TTC549 (cell line): ENCODE results near the gene SLFN12.
"Not testable (repeated sequence)": the region's sequence is repeated elsewhere in the genome, so short reads cannot be mapped to it uniquely, and the experiment has no call there.

Experiments
- FAIRE-seq: peaks from 2 replicates; lab custom pipeline; 2012; peaks lifted over from hg19 to GRCh38; lab: Jason Lieb, UNC

SLFN12 gene

DNA sequence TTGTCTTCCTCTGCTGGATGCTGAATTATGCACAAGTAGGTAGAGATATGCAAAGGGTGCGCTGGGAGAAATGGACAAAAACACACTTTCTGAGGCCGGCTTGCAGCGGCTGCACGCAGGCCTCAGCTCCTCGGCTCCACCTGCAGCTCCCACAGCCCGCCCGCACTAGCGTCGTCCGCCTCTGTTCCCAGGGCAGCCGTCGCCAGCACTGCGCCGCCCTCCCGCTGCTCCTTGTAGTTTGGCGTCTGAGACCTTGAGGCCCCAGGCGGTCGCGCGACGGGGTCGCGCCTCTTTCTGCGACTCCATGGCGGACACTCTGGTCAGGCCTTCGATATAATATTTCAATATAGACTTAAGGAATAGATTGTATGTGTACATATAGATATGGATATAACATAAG is 24.8 kb downstream of the SLFN12 start:
- FAIRE-seq = no peak

DNA sequence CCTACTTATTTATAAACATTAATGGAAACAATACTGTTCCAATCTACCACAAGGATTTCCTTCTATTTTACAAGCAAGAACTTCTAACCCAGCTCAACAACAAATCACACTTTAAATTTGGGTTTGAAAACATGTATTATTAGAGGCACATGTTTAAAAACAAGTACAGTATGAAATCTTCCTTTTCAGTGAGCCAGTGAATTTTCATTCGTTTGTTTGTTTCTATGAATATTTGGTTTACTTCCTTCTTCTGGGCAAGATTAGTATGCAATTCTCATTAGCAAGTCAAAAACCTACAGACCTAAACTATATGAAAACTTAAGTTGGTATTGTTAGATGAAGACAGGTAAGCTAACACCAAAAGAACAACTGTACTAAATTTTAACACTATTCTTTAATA is 25.7 kb downstream of the SLFN12 start:
- FAIRE-seq = no peak

DNA sequence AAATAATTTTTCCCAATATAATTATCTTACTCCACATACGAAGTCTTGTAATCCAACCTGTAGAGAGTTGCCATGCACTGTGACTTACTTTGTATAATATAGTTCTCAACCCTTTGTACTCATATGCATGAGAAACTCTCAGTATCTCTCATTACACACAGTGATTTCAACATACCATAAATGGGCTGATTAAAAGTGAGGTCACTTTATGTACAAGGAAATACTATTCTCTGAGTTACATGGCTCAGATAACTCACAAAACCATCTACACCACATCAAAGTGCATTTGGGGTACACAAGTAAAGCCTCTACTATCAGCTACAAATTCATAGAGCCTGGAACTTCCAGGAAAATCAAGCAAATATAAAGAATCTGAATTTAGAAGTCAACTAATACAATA is 27.9 kb downstream of the SLFN12 start:
- no peak for FAIRE-seq

DNA sequence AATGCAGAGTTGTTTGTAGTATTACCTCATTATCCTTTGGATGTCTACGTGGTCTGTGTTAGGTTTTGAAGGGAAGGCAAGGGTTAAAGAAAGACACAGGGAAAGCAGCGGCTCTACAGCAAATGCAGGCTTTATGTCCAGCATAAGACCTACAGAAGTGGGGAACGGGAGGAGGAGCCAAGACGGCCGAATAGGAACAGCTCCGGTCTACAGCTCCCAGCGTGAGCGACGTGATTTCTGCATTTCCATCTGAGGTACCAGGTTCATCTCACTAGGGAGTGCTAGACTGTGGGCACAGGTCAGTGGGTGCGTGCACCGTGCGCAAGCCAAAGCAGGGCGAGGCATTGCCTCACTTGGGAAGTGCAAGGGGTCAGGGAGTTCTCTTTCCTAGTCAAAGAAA is 38.5 kb downstream of the SLFN12 start:
- FAIRE-seq = not testable (repeated sequence)

DNA sequence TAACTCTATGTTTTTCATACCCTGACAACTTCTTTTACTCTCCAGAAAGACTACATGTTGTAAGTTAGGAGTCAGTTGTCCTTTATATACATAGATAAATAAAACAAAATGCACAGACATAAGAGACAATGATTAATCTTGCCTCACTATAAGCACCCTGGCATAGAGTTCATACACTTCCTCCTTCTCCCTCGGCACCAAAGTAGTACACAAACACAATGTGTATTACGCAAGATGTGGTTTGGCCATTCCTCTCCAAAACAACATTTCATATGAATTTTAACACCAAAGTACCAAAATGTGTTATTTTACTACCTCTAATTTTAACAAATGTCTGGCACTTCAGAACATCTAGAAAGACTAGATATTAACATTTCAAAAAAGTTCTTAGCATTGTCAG is 41.6 kb downstream of the SLFN12 start:
- FAIRE-seq = no peak

DNA sequence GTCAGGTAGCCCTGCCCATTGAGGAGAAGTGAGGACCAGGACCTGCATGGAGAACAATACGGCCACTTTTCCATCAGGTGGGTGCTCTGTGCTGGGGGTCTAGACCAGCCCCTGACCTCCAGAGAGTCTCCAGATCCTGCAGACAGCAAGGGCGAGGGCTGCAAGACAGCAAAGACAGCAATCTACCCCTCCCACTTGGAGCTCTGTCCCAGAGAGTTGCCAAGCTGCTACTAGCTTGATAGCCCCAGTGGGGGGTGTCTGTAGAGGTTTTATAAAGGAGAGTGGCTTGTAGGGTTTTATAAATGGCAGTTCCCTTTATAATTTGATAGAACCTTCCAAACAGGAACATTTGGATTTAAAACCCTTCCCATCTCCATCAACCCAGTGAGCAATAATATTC is 42.1 kb downstream of the SLFN12 start:
- FAIRE-seq = no peak

DNA sequence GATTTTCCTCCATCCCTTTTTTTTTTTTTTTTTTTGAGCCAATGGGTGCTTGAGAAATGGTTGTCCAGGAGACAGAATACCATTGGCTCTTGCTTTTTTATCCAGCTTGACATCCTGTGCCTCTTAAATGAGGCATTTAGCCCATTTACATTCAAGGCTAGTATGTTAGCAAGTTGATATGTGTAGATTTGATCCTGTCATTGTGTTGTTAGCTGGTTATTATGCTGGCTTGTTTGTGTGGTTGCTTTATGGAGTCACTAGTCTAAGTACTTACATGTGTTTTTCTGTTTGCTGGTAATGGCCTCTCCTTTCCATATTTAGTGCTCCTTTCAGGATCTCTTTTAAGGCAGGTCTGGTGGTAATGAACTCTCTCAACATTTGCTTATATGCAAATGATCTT is 44.8 kb downstream of the SLFN12 start:
- FAIRE-seq = no peak

DNA sequence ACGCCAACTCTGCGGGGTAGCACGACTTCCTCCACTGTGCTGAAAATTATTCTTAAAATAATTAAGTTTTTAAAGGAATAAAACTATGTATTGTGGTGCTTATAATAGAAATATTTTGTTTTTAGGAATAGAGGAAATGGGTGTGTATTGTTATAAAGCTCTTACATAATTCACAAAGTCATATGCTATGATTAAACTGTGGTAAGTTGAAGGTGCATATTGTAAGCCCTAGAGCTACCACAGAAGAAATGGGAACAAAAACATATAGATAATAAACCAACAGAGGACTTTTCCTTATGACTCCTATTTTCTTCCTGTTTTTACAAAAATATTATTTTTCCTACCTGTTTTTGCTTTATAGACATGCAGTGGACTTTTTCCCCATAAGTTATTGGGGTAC is 54.6 kb downstream of the SLFN12 start:
- no peak for FAIRE-seq

DNA sequence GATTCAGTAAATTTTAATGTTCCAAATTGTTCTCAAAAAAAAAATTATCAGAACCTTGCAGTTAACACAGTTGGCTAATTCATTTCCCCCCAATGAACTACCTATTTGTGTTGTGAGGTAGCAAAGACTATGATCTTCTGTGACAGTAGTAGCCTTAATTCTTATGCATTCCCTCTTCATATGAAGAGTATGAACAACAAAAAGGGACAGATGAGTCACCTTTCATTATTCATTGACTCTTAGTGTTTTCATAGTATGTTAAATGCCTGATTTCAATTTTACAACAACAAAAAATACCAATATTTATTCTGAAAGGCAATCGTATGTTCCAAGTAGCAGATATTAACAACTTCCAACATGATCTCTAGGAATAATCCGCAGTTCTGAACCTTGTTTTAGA is 55.2 kb downstream of the SLFN12 start:
- FAIRE-seq = no peak

DNA sequence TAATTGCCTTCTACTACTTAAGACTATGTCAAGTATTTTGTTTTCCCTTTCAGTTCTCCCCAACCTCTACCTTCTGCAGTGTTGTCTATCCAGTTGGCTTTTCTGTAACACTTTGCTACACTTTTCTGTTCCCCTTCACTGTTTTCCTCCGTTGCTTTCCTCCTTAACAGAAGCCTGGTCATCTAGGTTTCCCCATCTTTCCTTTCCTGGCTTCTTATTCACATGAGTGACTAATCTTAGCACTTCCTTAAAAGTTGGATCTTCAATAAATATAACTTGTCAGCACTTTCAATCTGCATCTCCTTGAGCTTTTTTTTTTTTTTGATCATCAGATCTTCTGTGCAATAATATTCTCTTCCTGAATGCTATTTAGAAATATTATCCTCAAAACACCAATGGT is 56.1 kb downstream of the SLFN12 start:
- no peak for FAIRE-seq

DNA sequence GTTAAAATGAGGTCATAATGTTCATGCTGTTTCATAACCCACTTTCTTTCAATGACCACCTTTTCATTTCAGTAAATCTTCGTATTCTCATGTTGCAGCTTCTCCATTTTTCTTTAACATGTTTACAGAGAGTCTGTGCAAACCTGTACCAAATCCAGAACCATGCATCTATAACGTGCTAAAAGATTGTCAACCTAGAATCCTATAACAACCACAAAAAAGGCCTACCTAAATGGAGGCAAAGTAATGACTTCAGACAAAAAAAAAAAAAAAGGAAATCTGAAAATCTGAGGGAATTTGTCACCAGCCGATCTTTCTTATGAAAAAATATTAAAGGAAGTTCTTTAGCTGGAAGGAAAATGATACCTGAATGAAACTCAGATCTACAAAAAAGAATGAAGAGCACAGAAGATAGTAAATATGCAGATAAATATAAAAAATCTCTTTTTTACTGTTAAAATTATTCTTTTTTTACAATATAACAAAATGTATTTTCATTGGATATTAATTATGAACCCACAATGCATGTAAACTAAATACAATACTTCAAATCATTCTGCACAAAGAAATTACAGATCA is 57.4 kb downstream of the SLFN12 start:
- no peak for FAIRE-seq

DNA sequence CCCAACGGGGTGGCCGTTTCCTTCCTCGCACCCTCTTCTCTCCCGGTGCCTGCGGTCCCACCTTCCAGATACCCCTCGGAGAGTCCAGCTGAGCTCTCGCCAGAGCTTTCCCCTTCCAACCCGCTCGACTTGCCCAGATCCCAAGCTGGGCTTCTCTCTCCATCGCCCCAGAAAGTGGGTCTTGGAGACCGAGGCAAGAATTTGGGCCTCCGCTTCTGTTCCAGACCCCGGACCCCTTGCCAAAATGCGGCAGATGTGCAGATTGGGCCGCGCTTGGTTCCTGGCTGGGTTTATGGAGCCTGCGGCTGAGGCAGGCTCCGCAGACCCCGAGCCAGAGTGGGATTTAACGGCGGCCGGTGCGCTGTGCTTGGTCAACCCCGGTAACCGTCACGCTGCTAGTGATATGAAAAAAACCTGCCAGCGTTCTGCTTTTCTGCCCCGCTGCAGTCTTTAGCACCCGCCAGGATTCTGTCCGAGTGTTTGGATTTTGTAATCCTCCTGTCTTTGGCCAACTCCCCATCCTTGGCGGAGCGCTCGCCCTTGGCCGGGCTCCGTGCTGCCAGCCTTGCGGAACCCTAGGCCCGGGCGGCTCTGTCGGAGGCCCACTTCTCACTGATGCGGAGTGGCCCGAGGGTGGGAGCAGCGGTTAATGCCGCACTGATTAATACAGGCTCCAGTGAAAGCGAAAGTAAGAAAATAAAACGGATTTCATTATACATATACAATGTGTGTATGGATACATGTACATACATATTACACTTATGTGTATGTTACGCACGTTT is 58.1 kb downstream of the SLFN12 start:
- no peak for FAIRE-seq

DNA sequence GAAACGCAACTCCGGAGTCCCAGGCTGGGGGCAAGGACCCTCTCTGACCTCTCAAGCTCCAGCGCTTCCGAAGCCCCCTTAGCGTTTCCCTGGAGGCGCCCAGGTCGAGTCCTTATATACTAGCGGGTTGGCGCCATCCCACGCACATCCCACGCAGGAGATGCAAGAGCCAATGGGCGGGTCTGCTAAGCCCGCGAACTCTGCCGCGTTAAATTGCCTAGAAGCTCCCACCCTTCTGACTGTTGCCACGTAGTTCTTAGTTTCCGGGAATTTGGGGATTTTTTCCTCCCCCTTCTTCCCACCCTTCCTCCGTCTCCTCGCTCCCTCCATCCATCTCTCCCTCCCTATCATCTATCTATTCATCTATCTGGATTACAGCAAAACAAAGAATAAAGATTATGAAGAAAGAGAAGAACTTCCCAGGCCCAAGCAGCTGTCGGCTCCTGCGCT is 58.7 kb downstream of the SLFN12 start, which contains the start of gene SLFN11:
SLFN11 (minus strand) TSS at position 88 of the 450 bp plus-strand sequence. CDS start 9,814 bp downstream, outside the sequence.
- no peak for FAIRE-seq

DNA sequence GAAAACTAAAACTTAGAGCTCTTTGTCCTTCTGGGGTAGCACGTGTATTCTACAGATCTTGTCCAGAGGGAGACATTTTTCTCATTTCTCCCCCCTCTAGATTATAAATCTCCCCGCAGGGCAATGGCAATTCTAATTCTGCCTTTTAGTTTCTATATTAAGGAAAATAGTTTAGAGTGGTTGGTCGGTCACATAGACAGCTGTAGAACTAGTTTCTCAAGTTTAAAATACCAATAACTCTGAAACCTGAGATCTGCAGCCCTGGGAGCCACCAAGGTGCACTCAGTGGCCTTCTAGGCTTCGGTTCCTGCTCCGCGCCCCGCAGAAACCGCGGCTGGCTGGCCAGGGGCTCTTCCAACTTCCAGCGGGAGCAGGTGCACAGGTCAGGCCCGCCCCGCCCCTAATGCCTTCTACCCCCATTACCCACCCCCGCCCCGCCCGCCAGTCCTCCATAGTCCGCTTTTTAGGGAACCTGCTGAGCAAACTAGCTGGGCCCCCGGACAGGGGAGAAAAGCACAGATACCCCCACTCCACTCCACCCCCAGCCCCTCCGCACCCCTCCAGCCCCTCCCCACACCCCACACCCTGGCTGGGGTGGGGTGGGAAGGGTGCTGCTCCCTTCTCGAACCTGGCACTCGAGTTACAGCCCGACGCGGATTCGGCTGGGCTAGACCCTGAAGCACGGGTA is 59.3 kb downstream of the SLFN12 start:
- FAIRE-seq = no peak

DNA sequence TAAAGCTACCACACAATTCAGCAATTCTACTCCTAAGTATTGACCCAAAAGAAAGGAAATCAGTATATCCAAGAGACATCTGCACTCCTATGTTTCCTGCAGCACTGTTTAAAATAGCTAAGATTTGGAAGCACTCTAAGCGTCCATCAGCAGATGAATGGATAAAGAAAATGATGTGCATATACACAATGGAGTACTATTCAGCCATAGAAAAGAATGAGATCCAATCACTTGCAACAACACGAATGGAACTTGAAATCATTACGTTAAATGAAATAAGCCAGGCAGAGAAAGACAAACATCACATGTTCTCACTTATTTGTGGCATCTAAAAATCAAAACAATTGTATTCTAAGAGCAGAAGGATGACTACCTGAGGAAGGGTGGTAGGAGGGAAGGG is 60.4 kb downstream of the SLFN12 start:
- FAIRE-seq = no peak

DNA sequence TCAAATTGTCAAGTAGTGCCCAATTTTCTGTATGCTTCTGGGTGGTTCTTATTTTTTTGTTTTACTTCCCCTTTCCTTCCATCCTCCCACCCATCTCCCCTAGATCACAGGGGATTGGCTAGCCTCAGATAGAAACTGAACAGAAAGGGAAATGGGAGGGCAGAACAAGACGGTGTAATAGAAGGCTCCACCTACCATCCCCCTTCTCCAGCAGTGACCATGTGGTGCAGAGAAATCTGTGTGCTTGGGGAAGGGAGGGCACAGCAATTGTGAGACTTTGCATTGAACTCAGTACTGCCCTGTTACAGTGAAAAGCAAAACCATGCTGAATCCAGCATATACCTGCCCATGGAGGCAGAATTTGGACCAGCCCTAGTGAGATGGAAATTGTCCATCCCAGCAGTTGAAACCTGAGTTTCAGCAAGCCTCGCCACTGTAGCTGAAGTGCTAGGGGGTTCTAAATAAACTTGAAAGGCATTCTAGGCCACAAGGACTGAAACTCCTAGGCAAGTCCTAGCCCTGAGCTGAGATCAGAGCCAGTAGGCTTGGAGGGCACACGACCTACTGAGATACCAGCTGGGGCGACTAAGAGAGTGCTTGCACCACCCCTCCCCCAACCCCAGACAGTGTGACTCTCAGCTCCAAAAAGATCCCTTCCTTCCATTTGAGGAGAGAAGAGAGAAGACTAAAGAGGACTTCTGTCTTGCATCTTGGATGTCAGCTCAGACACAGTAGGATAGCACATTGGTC is 64.0 kb downstream of the SLFN12 start:
- no peak for FAIRE-seq

DNA sequence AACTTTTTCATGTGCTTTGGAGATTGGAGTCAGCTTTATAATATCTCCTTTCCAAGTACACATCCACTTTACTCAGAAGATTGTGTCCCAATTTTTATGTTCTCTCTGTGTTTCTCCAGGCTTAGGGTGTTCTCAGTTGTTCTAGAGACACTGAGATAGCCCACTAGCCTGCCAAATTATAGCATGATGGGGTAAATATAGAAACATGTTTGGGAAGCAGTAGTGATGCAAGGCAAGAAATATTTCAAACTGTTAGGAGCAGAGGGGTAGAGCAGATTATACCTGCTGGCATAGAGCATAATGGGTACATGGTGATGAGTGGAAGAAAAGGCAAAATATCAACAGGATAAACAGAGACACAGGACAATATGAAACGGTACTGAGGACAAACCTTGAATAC is 71.3 kb downstream of the SLFN12 start:
- FAIRE-seq = no peak
